Measurements from ENCODE around the gene ZNF112. TPM values are rescaled to one million over a fixed set of nuclear protein-coding genes. Genes with fewer than 3 reads are reported as not detected.

Gene ZNF112
- total and polyA plus RNA-seq, 7 donors, result 0.69 to 8.9 (median 3.3) TPM

DNA sequence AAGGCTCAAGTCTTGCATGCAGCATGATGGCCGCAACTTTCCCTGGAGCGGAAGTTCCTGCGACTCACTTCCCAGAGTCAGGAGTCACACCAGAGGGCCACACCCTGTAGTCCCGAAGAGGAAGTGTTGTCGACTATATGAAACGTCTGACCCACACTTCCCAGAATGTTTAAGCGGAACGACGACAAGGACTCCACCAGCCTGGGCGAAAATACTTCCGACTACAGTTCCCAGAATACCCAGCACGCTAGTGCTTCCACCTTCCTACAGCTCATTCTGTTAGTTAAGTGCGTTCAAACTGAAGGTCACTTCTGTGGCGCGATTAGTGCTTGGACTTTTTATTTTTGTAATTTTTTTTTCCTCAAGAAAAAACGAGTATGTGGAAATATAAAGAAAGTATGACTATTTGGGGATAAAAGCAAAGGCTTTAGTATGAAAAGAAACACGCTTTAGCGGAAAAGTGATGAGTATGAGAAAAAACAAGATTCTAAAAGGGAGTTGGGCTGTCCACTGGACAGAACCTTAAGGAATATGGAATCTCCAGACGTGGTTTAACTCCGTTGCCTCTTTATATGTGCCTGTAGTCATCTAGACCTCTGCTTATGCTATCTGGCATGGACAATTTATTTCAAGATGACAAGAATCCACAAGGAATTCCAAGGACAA, 15.5 kb upstream of the ZNF112 start:
- no peak for DNase-seq
- Histone ChIP-seq H3K4me1 (no peaks in the 10 kb centered on the region), H3K36me3 (no peaks in the 10 kb centered on the region), H3K4me3 (no peak overlapping the region), H3K9me3 (peaks cover 0 to 4% (median under 1%) of the 10 kb centered on the region in 4 donors), H3K27me3 (no peaks in the 10 kb centered on the region), H3K27ac (no peak overlapping the region)
- WGBS, 2 donors, result 62 to 73% methylated on average over 20 of the region's 20 CpGs
- no peak for TF ChIP-seq POLR2AphosphoS5 (IDR thresholded peaks at IDR 0.05)
- TF ChIP-seq, protein P1, sequence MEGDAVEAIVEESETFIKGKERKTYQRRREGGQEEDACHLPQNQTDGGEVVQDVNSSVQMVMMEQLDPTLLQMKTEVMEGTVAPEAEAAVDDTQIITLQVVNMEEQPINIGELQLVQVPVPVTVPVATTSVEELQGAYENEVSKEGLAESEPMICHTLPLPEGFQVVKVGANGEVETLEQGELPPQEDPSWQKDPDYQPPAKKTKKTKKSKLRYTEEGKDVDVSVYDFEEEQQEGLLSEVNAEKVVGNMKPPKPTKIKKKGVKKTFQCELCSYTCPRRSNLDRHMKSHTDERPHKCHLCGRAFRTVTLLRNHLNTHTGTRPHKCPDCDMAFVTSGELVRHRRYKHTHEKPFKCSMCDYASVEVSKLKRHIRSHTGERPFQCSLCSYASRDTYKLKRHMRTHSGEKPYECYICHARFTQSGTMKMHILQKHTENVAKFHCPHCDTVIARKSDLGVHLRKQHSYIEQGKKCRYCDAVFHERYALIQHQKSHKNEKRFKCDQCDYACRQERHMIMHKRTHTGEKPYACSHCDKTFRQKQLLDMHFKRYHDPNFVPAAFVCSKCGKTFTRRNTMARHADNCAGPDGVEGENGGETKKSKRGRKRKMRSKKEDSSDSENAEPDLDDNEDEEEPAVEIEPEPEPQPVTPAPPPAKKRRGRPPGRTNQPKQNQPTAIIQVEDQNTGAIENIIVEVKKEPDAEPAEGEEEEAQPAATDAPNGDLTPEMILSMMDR (IDR thresholded peaks at IDR 0.05), result no peak
- TF ChIP-seq POLR2A (IDR thresholded peaks at IDR 0.05), result no peak
- no peak for TF ChIP-seq EP300 (IDR thresholded peaks at IDR 0.05)
- intact Hi-C loops (cut with DNase I), result no loop called here

DNA sequence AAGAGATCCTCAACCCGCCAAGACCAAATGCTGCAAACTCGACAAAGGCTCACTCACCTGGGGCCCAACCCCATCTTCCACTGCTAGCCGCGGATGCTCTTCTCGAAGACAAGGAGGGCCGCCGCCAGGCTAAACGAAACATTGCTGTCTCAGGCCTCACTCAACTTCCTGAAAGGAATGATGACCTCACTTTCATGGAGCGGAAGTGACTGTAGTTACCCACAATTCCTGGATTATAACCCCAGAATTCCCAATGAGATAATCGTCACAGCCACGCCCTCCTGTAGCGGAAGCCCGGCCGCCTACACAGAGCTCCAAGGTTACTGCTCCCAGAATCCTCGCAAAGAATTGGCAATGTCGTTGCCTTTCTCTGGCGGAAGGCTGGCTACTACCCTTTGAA, 10.5 kb upstream of the ZNF112 start:
- WGBS, 2 donors, result 62 to 70% methylated on average over 17 of the region's 17 CpGs
- intact Hi-C loops (cut with DNase I), result no loop called here
- H3K4me1 ChIP-seq, result no peaks in the 10 kb centered on the region
- H3K27ac ChIP-seq, result no peak overlapping the region
- peaks cover 0 to 4% (median 0%) of the 10 kb centered on the region in 4 donors for H3K9me3 ChIP-seq
- TF ChIP-seq, protein P1 (IDR thresholded peaks at IDR 0.05), result no peak
- TF ChIP-seq POLR2A (IDR thresholded peaks at IDR 0.05), result no peak
- no peaks in the 10 kb centered on the region for H3K36me3 ChIP-seq
- no peak overlapping the region for H3K4me3 ChIP-seq
- no peak for DNase-seq
- H3K27me3 ChIP-seq, result no peaks in the 10 kb centered on the region

DNA sequence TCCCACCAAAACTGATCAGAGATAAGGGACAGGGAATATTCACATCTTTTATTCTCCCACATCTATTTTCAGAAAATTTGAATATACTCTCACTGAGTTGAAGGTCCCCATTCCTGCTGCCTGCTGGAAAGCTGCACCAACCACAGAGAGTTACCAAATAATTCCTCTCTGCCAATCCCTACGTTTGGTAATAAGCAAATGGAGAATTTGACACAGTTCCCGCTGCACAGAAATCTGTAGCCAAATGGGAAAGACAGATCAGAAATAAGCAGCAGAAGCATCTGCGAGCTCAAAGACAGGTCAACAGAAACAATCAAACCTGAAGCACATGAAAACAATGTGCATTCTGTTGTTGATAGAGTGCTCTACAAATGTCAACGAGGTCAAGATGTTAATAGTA, 9.9 kb downstream of the ZNF112 start:
- Histone ChIP-seq H3K4me3 (no peak overlapping the region), H3K27ac (no peak overlapping the region), H3K27me3 (no peaks in the 10 kb centered on the region), H3K4me1 (no peaks in the 10 kb centered on the region), H3K9me3 (peaks cover 0 to 24% (median 9%) of the 10 kb centered on the region in 4 donors), H3K36me3 (peaks cover 0 to 12% (median 7%) of the 10 kb centered on the region in 4 donors)
- 86 to 92% methylated on average over 4 of the region's 4 CpGs for WGBS, 2 donors
- TF ChIP-seq EP300 (IDR thresholded peaks at IDR 0.05), result no peak
- TF ChIP-seq, protein P1 (IDR thresholded peaks at IDR 0.05), result no peak
- TF ChIP-seq POLR2AphosphoS5 (IDR thresholded peaks at IDR 0.05), result no peak
- TF ChIP-seq POLR2A (IDR thresholded peaks at IDR 0.05), result no peak
- intact Hi-C loops (cut with DNase I), result no loop called here
- no peak for DNase-seq

DNA sequence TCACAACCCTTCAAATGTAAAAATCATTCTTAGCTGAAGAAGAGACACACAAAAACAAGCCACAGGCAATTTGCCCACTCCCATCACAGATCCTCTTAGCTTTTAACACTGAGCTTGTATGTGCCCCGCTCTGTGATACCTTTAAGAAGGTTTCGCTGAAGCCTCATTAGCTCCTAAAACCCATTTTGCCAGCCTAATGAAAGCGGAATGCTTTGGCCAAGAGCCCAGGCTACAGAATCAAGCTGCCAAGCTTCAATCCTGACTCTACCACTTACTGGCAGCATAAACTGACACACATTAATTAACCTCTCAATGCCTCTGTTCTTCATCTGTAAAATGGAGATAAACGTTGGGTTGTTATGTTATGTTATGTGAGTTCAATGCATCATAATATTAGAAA, 10.5 kb downstream of the ZNF112 start:
- WGBS, 2 donors, result 91 to 94% methylated on average over 4 of the region's 4 CpGs
- no peaks in the 10 kb centered on the region for H3K27me3 ChIP-seq

More for the DNA sequence above, 10.5 kb downstream of the ZNF112 start:
- no peak for DNase-seq
- Histone ChIP-seq H3K4me1 (no peaks in the 10 kb centered on the region), H3K9me3 (peaks cover 0 to 24% (median 8%) of the 10 kb centered on the region in 4 donors), H3K4me3 (no peak overlapping the region), H3K27ac (no peak overlapping the region), H3K36me3 (peaks cover 0 to 18% (median 7%) of the 10 kb centered on the region in 4 donors)
- TF ChIP-seq POLR2AphosphoS5 (IDR thresholded peaks at IDR 0.05) (no peak), EP300 (IDR thresholded peaks at IDR 0.05) (no peak), POLR2A (IDR thresholded peaks at IDR 0.05) (no peak)
- TF ChIP-seq, protein P1 (IDR thresholded peaks at IDR 0.05), result no peak
- intact Hi-C loops (cut with DNase I), result no loop called here

All from sigmoid colon (tissue), 7 donors.